ENCODE data around the gene SLC7A7.
A peak's percentile ranks its signal among the peaks of the same experiment; 100 is the strongest.
"Not testable (repeated sequence)": the region's sequence is repeated elsewhere in the genome, so short reads cannot be mapped to it uniquely, and the experiment has no call there.

The SLC7A7 gene

DNA sequence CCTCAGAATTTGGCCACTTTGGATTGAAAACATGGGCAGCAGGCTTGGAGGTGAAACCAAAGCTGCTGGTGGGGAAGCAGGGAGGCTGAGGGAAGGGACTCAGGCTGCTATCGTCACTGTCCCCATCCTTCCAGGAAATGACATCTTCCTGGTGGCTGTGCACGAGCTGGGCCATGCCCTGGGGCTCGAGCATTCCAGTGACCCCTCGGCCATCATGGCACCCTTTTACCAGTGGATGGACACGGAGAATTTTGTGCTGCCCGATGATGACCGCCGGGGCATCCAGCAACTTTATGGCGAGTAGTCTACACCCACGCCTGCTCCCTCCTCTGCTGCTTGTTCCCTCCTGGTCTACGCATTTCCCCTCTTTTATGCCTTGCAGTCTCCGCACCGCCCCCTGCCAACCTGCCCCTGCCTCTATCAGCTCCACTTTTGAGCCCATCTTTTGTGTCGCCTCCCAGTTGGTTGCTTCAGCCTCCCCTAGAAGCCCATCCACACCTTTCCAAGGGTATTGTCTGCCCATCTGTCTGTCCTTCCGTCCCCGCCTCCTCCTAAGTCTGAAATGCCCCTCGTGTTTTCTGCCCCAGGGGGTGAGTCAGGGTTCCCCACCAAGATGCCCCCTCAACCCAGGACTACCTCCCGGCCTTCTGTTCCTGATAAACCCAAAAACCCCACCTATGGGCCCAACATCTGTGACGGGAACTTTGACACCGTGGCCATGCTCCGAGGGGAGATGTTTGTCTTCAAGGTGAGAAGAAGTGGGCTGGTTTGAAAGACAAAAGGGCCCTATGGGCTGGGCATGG, 28.1 kb upstream of the SLC7A7 start:
- DNase-seq (ENCODE audit: low read depth): no peak

DNA sequence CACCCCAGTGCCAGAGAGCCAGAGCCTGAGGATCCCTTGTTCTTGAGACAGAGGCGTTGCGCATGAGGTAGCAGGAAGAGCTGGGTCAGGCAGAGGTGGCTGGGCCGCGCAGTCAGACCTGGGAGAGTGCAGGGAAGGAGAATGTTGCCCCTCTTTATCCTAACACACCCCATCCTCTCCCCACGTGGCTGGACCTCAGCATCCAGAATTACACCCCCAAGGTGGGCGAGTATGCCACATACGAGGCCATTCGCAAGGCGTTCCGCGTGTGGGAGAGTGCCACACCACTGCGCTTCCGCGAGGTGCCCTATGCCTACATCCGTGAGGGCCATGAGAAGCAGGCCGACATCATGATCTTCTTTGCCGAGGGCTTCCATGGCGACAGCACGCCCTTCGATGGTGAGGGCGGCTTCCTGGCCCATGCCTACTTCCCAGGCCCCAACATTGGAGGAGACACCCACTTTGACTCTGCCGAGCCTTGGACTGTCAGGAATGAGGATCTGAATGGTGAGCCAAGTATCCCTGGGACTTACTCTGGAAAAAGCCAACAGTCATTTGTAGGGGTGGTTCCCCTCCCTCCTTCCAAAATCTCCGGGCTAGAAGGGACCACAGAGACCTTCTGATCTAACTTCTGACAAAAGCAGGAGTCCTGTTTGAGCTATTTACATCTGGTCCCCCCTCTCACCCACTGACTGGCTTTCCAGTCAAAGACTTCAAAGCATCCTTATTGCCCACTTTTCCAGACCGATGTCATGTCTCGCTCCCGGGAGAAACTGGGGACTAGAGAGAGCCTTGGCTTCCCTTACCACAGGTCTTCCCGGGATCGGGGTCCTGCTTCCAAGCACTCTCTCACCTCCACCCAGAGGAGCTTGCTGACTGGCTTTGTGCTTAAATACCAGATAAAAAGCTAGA, 27.2 kb upstream of the SLC7A7 start:
- DNase-seq (ENCODE audit: low read depth): no peak

DNA sequence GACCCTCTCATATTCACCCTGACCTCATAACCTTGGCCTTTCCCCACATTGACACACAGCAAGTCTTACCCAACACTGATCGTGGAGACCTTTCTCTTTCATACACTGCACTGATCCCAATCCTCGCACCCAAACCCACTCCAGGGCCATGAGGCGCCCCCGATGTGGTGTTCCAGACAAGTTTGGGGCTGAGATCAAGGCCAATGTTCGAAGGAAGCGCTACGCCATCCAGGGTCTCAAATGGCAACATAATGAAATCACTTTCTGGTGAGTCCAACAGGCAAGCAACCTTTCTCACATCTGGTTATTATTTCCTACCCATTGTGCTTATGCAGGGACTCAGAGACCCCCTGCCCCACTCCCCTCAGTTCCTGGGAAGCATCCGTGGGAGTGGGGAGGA, 26.5 kb upstream of the SLC7A7 start:
- no peak for DNase-seq (ENCODE audit: low read depth)

DNA sequence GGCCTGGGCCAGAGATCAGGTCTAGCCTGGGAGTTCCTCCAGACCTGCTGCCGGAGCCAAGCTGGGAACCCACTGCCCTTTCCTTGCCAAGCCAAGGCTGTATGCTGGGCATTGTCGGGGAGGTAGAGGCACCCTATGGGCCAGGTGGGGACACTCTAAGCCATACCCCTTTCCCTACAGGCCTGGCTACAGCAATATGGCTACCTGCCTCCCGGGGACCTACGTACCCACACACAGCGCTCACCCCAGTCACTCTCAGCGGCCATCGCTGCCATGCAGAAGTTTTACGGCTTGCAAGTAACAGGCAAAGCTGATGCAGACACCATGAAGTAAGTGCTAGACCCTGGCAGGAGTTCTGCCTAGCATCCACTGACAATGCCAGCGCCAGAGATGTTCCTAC, 26.1 kb upstream of the SLC7A7 start:
- DNase-seq (ENCODE audit: low read depth): no peak

DNA sequence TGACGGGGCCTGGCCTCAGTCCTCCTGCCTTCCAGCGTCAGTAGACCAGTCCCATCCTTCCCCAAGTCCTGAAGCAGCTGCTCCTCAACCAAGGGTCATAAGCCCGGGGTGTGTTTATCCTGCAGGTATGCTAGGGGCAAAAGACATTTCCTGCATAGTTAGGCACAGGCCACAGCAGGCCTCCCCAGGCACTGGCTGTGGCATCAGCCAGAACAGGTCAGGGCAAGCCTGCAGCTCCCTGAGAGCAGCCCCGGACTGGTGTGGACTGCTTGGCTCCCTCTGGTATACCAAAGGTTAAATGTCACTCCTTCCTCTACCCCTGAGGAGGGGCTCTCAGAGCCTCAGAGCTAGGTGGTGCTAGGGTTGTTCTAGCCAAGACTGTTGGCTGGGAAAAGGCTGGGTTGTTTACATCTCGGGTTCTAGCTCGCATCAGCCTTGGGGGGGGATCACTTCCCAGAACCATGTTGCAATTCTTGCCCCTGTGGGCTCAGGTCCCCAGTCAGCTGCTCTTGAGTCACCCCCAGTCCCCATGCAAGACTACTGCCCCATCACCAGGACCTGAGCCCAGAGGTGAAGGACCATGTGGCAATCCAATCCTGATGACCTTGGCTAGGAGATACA, 24.0 kb upstream of the SLC7A7 start:
- no peak for DNase-seq (ENCODE audit: low read depth)

DNA sequence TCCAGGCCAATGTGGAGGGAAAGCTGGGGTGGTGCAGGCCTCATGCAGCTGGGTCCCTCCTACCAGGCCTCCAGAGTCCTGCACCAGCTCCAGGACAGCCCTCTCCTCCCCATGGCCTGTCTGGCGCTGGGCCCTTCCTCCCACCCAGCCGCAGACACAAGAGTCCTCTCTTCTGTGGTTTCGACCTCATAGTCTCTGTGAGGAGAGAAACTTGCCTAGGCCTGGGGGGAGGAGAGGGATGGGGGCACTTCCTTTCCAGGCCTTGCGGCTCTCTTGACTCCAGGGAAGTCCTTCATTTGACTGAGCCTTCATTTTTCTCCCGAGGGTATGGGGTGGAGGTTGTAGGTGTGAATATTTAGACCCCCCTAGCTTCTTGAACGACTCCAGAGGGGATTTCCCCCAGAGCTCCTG, 23.4 kb upstream of the SLC7A7 start:
- no peak for DNase-seq (ENCODE audit: low read depth)

DNA sequence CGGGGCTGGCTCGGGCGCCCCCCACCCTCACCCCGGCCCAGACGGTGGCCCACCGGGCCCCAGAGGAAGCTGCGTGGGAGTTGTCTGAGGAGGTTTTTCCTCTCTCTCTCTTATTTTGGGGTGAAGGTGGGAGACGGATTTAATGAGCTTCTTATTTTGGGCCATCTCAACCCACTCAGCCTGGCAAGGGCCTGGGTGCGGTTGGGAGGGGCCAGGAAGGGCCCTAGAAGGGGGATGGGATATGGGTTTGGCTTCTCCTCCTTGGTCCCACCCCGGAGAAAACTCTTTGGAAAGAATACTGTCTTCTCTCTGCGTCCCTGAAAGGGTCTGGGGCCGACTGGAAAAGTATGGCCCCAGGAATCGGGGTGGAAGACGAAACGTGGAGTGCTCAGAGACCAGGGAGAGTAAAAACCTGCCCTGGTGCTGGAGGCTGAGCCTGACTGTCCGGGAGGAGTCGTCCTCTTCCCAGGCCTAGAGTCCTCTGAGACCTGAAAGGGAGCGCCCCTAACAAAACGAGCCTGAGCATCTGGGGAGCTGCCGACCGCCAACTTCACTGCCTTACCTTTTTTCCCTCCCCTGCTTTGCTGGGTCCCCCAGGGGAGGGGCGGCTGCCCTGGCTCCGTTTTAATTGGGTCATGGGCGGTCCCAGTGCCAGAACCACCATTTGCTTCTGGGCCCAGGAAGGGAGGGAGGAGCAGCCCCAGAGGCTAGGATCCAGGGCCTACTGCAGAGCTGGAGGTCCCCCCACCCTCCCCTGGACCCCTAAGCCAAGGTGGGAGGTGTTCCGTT, 22.7 kb upstream of the SLC7A7 start:
- DNase-seq (ENCODE audit: low read depth): no peak

DNA sequence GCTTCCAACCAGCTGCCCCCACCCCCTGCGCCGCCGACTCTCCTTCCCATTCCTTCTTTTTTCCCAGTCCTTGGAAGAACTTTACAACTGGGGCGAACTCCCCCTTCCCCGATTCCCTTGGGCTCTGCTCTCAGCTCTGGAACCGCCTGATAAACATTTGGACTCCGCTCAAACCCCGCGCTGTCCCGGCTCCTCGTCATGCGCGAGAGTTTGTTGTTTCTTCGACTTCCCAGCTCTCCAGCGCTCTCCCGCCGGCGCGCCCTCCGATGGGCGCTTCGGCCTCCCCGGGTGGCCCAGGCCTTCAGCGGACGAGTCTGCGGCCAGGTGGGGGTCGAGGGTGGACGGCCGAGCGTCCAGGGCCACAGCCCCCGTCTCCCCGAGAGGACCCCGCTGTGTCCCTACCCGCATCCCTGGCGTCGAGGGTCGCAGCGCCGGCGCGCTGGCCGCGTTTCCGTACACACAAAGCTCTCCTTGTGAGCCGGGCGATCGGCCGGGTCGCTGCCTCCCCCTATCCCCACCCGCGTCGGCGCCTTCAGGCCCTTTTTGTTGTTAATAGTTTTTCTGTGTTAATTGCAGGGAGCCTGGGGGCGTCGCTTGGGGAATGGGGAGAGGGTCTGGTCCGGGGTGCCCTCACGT, 22.0 kb upstream of the SLC7A7 start:
- no peak for DNase-seq (ENCODE audit: low read depth)

DNA sequence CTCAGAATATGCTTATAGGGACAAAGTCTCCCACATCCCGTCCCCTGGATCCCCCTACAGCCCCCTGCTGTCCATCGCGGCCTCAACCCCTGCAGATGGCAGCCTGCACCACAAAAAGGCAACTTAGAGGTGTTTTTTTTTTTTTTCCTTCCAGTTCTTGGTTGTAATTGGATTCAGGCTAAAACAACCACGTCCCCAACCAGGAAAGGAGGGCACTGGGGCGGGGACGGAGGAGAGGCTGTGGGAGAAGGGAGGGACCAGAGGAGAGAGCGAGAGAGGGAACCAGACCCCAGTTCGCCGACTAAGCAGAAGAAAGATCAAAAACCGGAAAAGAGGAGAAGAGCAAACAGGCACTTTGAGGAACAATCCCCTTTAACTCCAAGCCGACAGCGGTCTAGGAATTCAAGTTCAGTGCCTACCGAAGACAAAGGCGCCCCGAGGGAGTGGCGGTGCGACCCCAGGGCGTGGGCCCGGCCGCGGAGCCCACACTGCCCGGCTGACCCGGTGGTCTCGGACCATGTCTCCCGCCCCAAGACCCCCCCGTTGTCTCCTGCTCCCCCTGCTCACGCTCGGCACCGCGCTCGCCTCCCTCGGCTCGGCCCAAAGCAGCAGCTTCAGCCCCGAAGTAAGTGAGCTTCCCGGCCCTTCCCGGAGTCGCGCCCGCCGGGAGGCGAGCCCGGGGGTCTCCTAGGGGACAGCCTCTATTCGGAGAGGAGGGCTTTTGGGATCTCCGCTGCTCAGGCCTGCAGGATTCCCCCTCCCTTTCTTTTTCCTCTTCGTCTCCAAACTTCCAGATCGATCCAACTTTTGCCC, 21.3 kb upstream of the SLC7A7 start, which contains the start of gene MMP14:
TSS of gene MMP14 (plus strand) at position 285 of the 813 bp plus-strand sequence. CDS start at position 518, 233 bp downstream.
- no peak for DNase-seq (ENCODE audit: low read depth)

DNA sequence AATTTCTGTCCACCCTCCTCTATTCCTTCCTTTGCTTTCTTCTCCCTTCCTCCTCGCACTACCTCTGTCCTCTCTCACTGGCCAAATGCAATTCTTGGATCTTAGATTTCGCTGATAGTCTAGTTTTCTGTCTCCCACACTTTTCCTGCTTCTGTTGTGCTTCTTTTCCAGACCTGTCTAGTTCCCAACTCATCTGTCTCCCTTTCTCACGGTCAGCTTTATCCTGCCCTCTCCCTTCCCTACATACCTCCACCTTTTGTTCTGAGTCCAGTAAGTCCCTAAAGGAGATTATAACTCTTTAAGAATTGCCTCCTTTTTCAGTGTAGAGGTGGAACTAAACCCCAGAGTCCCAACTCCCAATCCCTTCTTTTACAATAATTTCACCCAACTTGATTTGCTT, 20.3 kb upstream of the SLC7A7 start:
- DNase-seq (ENCODE audit: low read depth): no peak

DNA sequence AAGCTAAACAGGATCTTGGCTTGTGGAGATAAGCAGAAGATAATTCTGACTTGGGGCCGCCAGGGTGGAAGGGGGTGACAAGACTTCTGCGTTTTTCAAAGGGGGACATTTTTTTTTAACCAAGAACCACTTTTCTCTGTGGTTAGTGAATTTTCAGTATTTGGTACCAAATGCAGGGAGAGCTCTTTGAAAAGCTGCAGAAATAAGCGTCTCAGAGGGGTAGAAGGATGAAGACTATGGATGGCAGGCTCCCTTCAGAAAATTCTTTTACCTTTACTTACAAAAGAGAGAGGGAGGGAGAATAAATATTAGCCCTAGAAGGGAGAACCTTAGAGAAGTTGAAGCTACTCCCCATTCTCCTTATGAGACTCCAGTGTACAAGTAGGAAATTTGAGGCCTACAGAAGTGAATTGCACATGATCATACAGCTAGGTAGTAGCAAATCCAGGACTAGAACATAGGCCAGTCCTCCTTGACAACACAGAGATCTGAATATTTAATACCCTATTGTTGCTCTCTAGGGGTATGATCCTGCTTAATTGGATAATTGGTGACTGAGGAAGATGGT, 15.3 kb upstream of the SLC7A7 start:
- DNase-seq (ENCODE audit: low read depth): no peak

DNA sequence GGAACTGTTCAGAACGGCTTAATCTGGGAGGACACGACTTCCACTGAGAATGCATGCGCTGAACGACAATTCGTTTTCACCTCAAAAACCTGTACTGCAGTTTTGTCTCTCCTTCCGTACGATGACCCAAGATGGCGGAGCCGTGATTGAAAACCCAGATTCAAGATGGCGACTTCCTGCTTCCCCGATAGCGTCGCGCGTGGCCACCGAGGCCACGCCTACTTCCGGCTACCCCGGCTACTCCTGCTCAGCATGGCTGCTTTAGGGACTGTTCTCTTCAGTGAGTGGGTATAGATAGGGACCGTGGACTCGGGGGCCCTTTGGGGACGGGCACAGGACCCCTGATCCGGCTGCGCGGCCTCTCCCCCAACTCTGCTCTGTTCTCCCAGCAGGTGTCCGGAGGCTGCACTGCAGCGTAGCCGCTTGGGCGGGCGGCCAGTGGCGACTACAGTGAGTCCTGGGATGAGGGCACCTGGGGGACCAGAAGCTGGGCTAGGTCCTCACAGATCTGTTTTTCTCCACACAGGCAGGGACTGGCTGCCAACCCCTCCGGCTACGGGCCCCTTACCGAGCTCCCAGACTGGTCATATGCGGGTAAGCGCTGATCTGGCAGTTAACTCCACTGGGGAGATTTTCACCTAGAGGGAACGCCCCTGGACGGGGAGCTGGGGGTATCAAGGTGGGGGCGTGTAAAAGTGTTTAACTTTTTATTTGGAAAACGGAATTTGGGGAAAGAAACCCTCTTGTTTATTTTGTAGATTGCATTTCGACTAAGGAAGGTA, 14.6 kb upstream of the SLC7A7 start, which contains the start of gene MRPL52:
TSS of gene MRPL52 (plus strand) at position 227 of the 782 bp plus-strand sequence. CDS start at position 253, 26 bp downstream.
- no peak for DNase-seq (ENCODE audit: low read depth)

DNA sequence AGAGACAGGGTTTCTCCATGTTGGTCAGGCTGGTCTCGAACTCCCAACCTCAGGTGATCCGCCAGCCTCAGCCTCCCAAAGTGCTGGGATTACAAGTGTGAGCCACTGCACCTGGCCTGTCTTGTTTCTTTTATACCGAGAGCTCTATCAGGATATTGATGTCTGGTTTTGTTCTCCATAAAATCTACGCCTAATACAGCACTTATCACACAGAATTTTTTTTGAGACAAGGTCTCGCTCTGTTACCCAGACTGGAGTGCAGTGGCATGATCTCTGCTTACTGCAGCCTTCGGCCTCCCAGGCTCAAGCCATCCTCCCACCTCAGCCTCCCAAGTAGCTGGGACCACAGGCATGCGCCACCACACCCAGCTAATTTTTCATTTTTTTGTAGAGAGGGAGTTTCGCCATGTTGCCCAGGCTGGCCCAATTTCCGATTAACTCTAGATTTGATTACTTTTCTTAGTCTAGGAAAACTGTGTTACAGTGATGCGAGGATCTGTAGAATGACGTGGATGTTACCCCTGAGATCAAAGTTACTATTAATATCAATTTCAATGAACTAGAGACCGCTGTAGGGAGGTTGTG, 13.9 kb upstream of the SLC7A7 start:
- DNase-seq (ENCODE audit: low read depth): not testable (repeated sequence)

DNA sequence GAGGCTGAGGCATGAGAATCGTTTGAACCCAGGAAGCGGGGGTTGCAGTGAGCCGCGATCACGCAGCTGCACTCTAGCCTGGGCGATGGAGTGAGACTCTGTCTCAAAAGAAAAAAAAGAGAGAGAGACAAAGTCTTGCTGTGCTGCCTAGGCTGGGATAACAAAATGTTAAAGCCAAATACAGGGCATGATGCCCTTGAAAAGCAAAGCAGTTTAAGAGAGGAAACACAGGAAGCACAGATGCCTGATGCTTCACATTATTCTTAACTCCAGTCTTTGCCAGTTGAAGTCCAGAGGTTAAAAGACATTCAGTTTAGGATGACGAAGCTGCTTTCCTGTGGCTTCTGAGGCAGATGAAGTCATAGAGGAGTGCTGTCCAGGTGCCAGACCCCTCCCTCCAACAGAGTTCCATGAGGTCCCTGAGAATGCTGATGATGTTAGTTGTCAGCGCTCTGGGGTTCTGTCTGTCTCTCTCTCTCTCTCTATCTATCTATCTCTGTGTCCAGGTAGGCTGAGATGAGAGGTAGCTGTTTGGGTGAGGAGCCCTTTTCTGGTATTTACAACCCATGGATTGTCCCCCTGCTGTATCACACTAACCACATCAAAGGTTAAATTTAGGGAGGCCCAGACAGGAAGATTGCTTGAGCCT, 9.6 kb upstream of the SLC7A7 start:
- DNase-seq (ENCODE audit: low read depth): peak; percentile 90

DNA sequence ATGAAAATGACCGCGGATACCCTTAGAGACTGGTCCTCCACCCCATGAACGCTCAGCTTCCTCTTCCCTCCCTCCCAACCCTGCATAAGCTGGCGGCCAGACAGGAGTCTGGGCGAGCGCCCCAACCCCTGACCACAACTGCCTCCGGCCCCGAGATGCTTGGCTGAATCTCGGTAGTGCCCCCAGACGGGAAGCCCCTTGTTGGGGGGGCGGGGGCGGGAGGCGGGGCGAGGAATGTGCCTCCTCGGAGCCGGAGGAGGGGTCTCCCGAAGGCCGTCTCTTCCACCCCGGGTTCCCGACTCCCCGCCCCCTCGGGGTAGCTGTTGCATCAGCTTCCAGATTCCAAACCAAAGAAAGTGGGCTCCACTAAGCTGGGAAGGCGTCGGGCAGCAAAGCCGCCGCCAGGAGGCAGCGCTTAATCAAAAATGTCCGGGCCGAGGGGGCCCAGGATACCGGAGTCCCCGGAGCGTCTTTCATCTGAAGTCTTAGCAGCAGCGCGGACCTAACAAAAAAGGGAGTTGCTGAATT, 7.4 kb upstream of the SLC7A7 start:
- no peak for DNase-seq (ENCODE audit: low read depth)

DNA sequence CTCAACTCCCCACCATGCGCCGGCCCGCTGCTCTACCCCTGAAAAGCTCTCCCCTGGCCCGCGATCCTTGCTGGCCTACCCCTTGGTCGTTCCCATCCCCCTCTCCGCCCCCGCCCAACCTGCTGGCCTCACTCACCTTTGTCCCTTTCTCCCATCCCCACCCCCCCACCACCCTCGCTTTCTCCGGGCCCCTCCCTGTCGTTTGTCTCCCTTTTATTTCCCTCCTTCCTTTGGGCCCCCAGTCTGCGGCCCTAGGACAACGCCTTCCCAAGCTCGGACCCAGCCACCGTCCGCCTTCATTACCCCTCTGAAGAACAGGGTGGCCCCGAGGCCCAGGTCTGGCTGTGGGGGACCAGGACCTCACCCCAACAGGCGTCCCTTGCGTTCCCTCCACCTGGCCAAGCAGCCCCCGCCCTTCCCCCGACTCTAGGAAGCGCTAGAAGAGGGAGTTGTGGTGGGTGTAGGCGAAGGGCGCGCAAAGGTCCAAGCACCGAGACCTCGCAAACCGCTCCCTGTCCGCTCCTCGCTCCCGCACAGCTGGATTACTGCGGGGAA, 6.9 kb upstream of the SLC7A7 start:
- DNase-seq (ENCODE audit: low read depth): no peak

DNA sequence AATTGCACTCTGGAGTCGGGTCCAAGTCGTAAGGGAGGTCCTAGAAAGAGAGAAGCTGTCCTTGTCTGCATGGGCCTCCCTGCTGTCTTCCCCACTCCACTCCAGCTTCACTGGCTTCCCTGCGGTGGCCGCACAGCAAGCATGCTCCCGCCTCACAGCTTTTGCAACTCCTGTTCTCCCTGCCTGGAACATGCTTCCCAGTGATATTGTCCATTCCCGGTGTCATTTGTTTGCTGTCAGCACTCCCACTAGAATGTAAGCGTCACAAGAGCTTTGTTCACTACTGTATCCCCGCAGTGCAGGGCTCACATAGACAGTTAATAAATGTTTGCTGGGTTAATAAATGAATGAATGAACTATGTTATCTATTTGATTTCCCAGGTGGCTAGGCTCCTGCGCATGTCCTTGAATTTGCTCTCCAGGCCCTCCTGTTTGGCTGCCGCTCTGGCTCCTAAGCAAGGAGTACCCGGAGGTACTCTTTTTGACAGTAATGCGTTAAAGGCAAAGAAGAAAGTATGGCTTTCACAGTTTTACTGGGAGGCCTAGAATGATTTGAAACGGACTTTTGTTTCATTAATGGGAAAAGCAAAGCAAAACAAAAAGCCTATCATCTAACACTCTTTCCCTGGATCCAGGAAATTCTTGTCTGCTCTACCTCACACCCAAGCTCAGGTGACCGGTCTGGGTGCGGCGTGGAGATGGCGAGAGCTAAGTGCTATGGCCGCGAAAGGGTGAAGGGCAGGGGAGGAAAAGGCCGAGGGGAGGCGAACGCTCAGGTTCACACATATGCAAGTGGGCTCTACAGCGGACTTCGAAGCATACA, 6.2 kb upstream of the SLC7A7 start:
- DNase-seq (ENCODE audit: low read depth): no peak
